Caco-2 (cell line): ENCODE results near the gene IL23A. TPM values are rescaled to one million over a fixed set of nuclear protein-coding genes. Genes with fewer than 3 reads are reported as not detected.

Experiments
- BruUV-seq: library from RNA; stranded (reverse); fragments of 400-500 nt; replicated peaks from 2 replicates; lab custom pipeline; 2021; lab: Mats Ljungman, UMichigan
- CTCF ChIA-PET: fragments of 300-600 bp; sonication (Branson Sonifier 250); formaldehyde crosslinking; loops from one replicate; lab custom pipeline; 2022; ENCODE audit warnings: antibody characterized with exemption; lab: Charles Lee
- POLR2A ChIA-PET: fragments of 300-600 bp; sonication (Branson Sonifier 250); formaldehyde crosslinking; loops from one replicate; lab custom pipeline; 2022; ENCODE audit warnings: antibody characterized with exemption; lab: Charles Lee
- DNase-seq, 2 experiments: peaks; one replicate each; pipeline versions ENCODE4 v3.0.0 to v3.0.0-alpha.2; 2020 to 2022
- H3K27me3 ChIP-seq: replicated peaks from 2 replicates; pipeline ENCODE4 v1.6.0; 2011; ENCODE audit warnings: low read length; ENCODE audit not compliant: control insufficient read depth, insufficient read depth
- H3K36me3 ChIP-seq: 2 replicates; pipeline ENCODE4 v1.5.1; 2011; ENCODE audit warnings: low read length; ENCODE audit not compliant: control insufficient read depth, insufficient read depth
- H3K4me1 ChIP-seq: fragments of 250-450 bp; sonication (Bioruptor Pico); 2 replicates; pipeline ENCODE4 v1.5.1; 2020; ENCODE audit warnings: mild to moderate bottlenecking
- H3K4me3 ChIP-seq: 2 replicates; pipeline ENCODE4 v1.5.1; 2011; ENCODE audit warnings: low read depth, mild to moderate bottlenecking, control low read depth, low read length
- H3K9me3 ChIP-seq: fragments of 250-450 bp; sonication (Bioruptor Pico); 2 replicates; pipeline ENCODE4 v1.5.1; 2020; ENCODE audit warnings: mild to moderate bottlenecking, moderate library complexity
- H3K27ac Mint-ChIP-seq: one replicate; pipeline ENCODE4 v1.8.0; 2022; ENCODE audit warnings: mixed read lengths; ENCODE audit not compliant: unreplicated experiment
- H3K27me3 Mint-ChIP-seq: one replicate; pipeline ENCODE4 v1.8.0; 2022; ENCODE audit warnings: mixed read lengths; ENCODE audit not compliant: insufficient read depth, unreplicated experiment
- H3K36me3 Mint-ChIP-seq: one replicate; pipeline ENCODE4 v1.8.0; 2022; ENCODE audit warnings: mild to moderate bottlenecking, mixed read lengths; ENCODE audit not compliant: insufficient read depth, unreplicated experiment
- H3K4me1 Mint-ChIP-seq: one replicate; pipeline ENCODE4 v1.8.0; 2022; ENCODE audit warnings: low read depth, mixed read lengths; ENCODE audit not compliant: unreplicated experiment
- H3K4me3 Mint-ChIP-seq: one replicate; pipeline ENCODE4 v1.8.0; 2022; ENCODE audit warnings: mild to moderate bottlenecking, moderate library complexity, mixed read lengths; ENCODE audit not compliant: unreplicated experiment
- H3K9me3 Mint-ChIP-seq: one replicate; pipeline ENCODE4 v1.8.0; 2022; ENCODE audit warnings: mixed read lengths; ENCODE audit not compliant: unreplicated experiment
- CTCF ChIP-seq, 2 experiments: fragments of 200-600 bp in 1 of 2; IDR thresholded peaks; 1 replicate in 1 of 2; 2 replicates in 1 of 2; pipeline versions ENCODE4 v1.5.1 to v1.8.0; 2011 to 2022; ENCODE audit warnings: antibody characterized with exemption in 1 of 2, control low read depth in 1 of 2, inconsistent platforms in 1 of 2, low read depth in 1 of 2, low read length in 1 of 2, mild to moderate bottlenecking in 1 of 2, moderate library complexity in 1 of 2; ENCODE audit not compliant: insufficient read depth in 1 of 2, severe bottlenecking in 1 of 2, unreplicated experiment in 1 of 2
- intact Hi-C: fragments of 100-400 bp; cut with micrococcal nuclease; formaldehyde crosslinking; loops from one replicate; pipeline ENCODE4 v1.10.0; 2022; ENCODE audit not compliant: unreplicated experiment
- total RNA-seq: library from RNA; stranded (reverse); gene quantifications from 2 replicates; pipeline ENCODE4 v1.2.3, GENCODE V29; 2022

Gene IL23A
- total RNA-seq, 1 experiment from 2014 or later, result 0.48 TPM

DNA sequence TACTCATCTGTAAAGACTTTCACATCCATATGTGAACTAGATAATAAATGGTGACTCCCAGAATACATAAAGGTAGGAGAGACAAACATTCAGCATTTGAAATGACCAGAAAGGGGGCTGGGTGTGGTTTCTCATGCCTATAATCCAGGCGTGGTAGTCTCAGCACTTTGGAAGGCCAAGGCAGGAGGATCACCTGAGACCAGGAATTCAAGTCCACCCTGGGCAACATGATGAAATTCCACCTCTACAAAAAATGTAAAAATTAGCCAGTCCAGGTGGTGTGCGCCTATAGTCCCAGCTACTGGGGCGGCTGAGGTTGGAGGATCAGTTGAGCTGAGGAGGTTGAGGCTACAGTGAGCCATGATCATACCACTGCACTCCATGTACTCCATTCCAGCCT, 34.4 kb upstream of the IL23A start:
- H3K4me1 Mint-ChIP-seq, result peaks cover 9% of the 10 kb centered on the region
- intact Hi-C loops, result no loop called here
- no peaks in the 10 kb centered on the region for H3K36me3 ChIP-seq
- no peak for DNase-seq
- ChIA-PET CTCF (no interaction called here), POLR2A (no interaction called here)
- H3K27me3 Mint-ChIP-seq, result no peaks in the 10 kb centered on the region
- H3K27ac Mint-ChIP-seq, result no peak overlapping the region
- no peak overlapping the region for H3K4me3 ChIP-seq
- H3K27me3 ChIP-seq, result no peaks in the 10 kb centered on the region
- peaks cover 10% of the 10 kb centered on the region for H3K4me1 ChIP-seq
- H3K36me3 Mint-ChIP-seq, result peaks cover 39% of the 10 kb centered on the region
- no TSS peak for BruUV-seq
- H3K9me3 ChIP-seq, result no peaks in the 10 kb centered on the region
- H3K4me3 Mint-ChIP-seq, result no peak overlapping the region
- no peaks in the 10 kb centered on the region for H3K9me3 Mint-ChIP-seq
- no peak for TF ChIP-seq CTCF (IDR thresholded peaks at IDR 0.05; ENCODE audit: insufficient read depth in 1 of 2, low read depth in 1 of 2, low read length in 1 of 2, severe bottlenecking in 1 of 2, unreplicated experiment in 1 of 2)

DNA sequence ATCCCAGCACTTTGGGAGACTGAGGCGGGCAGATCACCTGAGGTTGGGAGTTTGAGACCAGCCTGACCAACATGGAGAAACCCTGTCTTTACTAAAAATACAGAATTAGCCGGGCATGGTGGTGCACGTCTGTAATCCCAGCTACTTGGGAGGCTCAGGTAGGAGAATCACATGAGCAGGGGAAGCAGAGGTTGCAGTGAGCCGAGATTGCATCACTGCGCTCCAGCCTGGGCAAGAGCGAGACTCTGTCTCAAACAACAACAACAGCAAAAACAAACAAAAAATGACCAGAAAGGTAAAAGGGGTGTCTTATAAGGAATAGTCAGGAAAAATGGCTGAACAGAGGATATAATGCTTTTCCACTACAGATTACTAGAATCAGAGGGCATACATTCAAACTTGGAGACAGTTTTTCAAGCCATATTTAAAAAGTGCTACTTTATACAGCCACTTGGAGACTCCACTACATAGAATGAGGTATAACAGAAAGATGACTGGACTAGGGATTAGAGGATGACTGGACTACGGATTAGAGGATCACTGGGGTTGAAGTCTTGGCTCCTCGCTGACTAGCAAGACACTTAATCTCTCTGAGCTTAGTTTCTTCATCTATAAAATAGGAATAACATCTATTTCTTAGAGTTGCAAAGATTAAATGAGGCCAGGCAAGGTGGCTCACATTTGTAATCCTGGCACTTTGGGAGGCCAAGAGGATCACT, 33.7 kb upstream of the IL23A start:
- Mint-ChIP-seq H3K27ac (no peak overlapping the region), H3K9me3 (no peaks in the 10 kb centered on the region), H3K4me1 (peaks cover 9% of the 10 kb centered on the region), H3K4me3 (no peak overlapping the region), H3K27me3 (no peaks in the 10 kb centered on the region), H3K36me3 (peaks cover 36% of the 10 kb centered on the region)
- no peaks in the 10 kb centered on the region for H3K27me3 ChIP-seq
- BruUV-seq, result no TSS peak
- no peak for TF ChIP-seq CTCF (IDR thresholded peaks at IDR 0.05; ENCODE audit: insufficient read depth in 1 of 2, low read depth in 1 of 2, low read length in 1 of 2, severe bottlenecking in 1 of 2, unreplicated experiment in 1 of 2)
- ChIA-PET POLR2A (no interaction called here), CTCF (no interaction called here)
- no peaks in the 10 kb centered on the region for H3K36me3 ChIP-seq
- DNase-seq, result no peak
- H3K4me3 ChIP-seq, result no peak overlapping the region
- H3K4me1 ChIP-seq, result peaks cover 10% of the 10 kb centered on the region
- H3K9me3 ChIP-seq, result no peaks in the 10 kb centered on the region
- intact Hi-C loops, result no loop called here

- CTCF ChIA-PET, result no interaction called here
Observed at GRCh38 chr12:56307221-56307965, 31.3 kb upstream of the IL23A start.

More at GRCh38 chr12:56307221-56307965, 31.3 kb upstream of the IL23A start:
- POLR2A ChIA-PET, result no interaction called here
- no peaks in the 10 kb centered on the region for H3K9me3 ChIP-seq
- no peaks in the 10 kb centered on the region for H3K27me3 ChIP-seq
- no peak overlapping the region for H3K4me3 ChIP-seq
- H3K36me3 ChIP-seq, result peaks cover 2% of the 10 kb centered on the region; the same call in 1 of the 2 replicates
- H3K9me3 Mint-ChIP-seq, result no peaks in the 10 kb centered on the region
- no peak overlapping the region for H3K4me3 Mint-ChIP-seq
- no peak for TF ChIP-seq CTCF (IDR thresholded peaks at IDR 0.05; ENCODE audit: insufficient read depth in 1 of 2, low read depth in 1 of 2, low read length in 1 of 2, severe bottlenecking in 1 of 2, unreplicated experiment in 1 of 2)
- H3K36me3 Mint-ChIP-seq, result peaks cover 38% of the 10 kb centered on the region
- H3K4me1 ChIP-seq, result no peaks in the 10 kb centered on the region
- no peak overlapping the region for H3K27ac Mint-ChIP-seq
- no peaks in the 10 kb centered on the region for H3K27me3 Mint-ChIP-seq
- DNase-seq, result no peak
- BruUV-seq, result no TSS peak
- intact Hi-C loops, result no loop called here
- H3K4me1 Mint-ChIP-seq, result no peaks in the 10 kb centered on the region
